GM21526 (cell line): ENCODE measurements around the gene KRT1.

ENCODE experiments used
- ATAC-seq: cut with Tn5 transposase; IDR thresholded peaks from one replicate; pipeline ENCODE4 v1.9.1; 2021; ENCODE audit warnings: moderate library complexity; ENCODE audit not compliant: unreplicated experiment, low FRiP score

KRT1 gene

DNA sequence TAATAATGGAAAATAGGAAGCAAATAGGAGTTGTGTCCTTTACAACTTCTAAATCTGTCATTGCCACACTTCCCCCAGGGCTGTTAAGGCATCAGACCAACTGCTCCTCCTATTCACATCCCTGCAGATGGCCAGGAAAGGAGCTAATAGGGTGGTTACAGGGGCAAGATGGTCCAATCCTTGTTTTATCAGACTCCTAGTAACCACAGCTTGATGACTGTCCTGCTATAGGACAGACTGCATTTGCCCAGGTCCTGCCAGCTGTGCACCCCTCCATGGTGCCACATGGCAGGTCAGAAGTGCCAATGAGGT is 17.3 kb downstream of the KRT1 start:
- ATAC-seq = no peak

DNA sequence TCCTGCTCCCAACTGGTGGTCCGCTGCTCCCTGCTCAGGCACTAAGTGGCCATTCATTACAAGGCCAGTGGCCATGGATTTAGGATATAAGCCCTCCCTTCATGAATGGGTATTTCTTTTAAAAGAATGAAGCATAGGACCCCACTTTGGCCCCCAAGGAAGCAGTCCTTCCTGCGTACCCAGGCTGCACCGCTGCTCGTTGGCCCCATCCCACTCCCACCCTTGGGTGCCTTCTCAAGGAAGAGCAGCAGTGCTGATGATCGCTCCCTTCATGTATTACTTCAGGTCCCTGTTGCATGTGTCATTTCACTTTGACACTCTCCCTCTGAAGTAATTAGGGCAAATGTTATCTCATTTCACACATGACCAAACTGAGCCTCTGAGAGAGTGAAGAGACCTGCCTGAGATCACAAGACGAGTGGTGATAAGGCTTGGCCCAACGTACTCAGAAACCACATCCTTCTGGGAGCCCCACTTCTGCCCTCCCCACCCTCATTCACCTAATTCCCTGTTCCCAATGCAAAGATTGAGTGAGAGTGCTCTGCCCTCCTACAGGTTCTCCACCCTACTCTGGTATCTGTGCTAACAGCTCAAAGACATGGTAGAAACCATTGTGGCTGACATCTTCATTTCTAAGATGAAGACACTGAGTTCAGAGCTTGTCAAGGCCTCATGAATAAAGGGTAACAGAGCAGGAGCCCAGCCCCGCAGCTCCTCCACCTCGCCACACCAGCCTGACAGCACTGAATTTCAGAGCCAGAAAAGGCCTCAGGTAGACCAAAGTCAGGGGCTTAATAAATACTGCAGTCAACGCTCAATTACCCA is 17.9 kb downstream of the KRT1 start:
- ATAC-seq = no peak

DNA sequence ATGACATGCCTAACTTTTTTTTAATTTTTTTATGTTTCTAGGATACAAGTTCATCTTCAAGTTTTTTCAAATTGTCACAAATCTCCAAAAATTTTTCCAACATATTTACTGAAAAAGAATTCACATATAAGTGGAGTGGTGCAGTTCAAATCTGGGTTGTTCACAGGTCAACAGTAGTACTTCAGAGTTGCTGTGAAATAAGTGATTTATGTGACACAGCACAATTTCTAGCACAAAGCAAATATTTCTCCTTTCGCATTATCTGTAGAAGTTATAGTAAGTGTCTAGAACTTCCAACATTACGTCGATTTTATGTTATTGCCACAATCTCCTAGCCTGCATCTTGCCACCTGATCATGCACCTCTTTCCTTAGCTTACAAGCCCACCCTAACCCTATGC is 18.5 kb downstream of the KRT1 start:
- no peak for ATAC-seq

DNA sequence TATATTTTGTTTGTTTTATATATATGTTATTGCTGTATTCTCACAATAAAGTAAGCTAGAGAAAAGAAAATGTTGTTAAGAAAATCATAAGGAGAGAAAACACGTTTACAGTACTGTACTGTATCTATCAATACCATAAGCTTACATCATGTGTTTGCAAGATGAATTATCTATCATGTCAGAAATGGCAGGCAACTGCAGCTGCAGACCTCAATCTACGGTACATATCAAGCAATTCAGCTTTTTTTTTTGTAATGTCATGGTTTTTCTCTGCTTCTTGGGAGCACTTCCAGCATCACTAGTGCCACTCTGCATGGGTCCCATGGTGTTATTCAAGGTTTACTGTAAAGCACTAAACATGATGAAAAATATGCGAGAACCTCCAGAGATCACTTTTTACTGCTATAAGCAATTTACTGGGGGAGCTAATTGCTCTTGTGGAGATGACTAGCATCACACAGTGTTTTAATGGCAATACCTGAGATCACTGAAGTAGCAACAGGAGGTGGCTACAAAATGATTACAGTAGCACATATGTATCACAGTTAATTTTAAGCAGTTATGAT is 19.2 kb downstream of the KRT1 start:
- no peak for ATAC-seq

DNA sequence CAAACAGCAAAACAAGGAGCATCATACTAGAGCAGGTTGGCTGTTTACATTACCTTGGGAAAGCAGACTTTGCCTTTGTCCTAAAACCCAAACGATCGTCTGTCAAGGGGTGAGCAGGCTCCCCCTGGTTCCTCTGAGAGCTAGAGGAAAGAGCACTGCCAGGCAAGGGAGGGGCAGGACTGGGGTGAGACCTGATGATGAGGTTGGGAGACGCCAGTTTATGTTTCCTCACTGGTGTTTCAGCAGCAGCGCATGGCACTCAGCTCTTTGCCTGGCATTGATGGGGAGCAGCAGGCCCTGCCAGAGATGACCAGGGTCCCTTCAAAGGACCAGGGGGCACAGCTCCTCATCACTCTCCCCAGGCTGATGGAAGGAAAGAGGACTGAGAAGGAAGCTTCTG is 20.3 kb downstream of the KRT1 start:
- no peak for ATAC-seq

DNA sequence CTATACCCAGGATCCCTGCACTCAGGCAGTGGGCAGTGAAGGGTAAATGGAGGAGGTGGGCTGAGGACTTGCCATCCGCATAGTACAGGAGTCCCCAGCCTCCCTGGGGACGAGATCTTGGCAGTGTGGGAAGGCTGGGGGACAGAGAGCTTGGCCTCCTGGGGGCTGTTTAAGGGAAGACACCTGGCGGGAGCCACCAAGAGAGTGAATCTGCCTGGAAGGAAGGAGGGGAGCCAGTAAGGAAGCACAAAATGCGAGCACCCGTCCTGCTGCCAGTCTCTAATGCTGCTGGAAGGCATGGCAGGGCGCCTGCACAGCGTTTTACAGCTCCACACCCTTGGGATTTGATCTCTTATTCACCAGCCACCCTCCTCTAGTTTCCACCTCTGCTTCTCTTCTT is 20.8 kb downstream of the KRT1 start:
- no peak for ATAC-seq

DNA sequence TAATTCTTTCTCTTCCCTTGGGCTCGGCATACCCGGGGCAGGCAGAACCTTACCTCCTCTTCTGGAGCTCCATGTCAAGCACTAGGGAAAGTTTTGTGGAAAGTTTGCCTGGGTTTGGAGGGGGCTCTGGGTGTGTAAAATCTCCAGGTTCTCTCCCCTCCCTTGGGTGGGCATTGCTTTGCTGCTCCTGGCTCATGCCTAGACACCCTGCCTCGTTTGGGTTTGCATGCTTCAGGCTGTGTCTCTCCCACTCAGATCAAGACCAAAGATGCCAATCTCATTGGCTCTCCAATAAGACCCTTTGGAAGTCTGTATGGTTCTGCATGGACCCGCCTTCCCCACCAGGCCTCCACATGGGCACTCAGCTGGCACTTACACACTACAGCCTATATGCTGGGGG is 22.0 kb downstream of the KRT1 start:
- no peak for ATAC-seq

DNA sequence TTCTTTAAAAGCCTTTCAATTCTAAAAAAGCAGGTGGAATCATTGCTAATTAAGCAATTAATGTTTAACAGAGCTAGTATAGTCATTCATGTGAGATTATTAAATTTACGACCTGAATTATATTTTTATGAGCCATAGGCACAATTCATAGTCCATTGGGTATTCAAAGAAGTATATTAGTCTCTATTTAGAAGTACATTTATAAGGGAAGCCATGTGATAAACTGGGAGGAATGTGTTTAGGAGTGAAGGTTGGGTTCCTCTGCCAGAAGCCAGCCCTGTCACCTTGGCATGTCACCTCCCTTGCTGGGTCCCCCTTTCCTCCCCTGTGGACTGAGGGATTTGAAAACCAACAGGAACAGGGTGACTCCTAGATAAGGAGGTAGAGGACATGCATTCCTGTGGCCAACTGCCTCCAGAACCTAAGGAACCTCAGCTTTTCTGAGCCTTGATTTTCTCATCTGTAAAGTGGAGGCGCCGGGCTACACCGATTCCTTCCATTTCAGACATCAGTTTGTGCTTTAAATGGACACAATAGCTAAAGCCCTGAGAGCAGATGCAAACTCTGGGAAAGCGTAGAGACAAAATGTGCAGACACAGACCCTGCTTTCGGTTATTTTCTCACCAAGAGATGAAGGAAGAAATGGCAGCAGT is 22.8 kb downstream of the KRT1 start:
- ATAC-seq = no peak

DNA sequence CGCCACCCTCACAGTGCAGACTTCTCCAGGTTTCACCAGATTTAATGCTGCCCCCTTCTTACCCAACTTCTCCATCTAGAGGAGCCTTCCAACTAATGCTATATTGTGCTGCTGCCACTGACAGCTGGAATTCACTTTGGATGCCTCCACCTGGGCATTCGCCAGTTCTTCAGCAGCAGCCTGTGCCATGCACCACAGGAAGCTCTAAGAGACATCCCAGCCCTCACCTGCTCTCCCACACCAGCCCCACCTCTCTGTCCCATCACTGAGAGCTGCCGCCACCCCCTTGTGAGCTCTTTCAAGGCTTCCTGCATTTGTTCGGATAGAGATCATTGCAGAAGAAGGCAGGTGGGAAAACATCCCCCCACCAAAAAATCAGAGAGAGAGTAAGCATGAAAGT is 23.6 kb downstream of the KRT1 start:
- no peak for ATAC-seq

DNA sequence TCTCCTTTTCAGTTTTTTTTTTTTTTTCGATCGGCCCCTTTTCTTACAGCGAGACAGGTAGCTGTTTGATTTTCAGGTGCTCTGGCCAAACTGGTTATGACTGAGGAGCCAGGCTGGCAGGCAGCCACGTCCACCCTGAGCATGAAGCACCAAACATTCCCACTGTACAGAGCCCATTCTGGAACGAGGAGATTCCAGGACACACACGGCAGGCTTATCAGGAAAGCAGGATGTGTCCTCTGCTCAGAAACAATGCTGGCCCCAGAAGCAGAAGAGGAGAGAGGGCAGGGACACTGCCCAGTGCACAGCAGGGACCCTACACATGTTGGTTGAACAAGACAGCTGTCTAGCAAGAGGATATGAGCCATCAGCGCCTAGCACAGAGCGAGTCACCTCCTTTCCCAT is 24.5 kb downstream of the KRT1 start:
- ATAC-seq = no peak

DNA sequence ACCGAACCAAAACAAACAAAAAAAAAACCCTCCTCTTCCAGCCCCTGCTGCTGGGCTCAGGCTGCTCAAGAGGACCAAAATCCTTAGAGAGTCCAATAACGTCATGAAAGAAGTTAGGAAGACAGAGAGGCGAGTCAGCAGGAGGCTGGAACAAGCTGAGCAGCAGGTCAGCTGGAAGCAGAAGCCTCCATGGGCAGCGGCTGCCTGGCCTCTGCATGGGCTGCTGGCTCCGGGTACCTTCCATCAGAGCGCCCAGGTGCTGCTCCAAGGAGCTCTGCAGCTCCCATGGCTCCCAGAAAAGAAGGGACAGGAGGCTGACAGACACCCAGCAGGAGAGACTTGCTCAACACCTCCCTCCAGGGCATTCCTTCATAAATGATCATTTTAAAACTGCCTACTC is 25.0 kb downstream of the KRT1 start:
- no peak for ATAC-seq

DNA sequence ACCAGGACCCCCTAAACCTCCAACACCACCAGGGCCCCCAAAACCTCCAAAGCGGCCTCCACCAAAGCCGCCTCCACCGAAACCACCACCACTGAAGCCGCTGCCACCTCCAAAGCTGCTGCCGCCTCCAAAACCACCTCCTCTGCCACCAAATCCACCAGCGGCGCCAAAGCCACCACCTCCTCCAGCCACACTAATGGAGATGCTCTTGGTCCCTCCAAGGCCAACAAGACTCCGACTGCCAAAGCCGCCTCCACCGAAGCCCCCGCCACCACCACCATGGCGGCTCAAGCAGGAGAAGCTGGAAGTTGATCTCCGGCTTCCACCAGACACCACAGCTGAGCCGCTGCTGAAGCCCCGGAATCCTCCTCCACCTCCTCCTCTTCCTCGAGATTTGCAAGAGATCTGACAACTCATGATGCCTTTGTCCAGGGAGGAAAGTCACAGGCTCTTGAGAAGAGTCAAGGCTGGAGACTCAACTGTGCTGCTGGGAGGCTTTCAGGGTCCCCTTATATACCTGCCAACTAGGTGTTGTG is 28.4 kb downstream of the KRT1 start, which contains the start of gene KRT2:
Gene KRT2, minus strand, starts transcription at position 486 of the 536 bp plus-strand sequence. Its CDS starts 69 bp downstream, at position 417.
- no peak for ATAC-seq

DNA sequence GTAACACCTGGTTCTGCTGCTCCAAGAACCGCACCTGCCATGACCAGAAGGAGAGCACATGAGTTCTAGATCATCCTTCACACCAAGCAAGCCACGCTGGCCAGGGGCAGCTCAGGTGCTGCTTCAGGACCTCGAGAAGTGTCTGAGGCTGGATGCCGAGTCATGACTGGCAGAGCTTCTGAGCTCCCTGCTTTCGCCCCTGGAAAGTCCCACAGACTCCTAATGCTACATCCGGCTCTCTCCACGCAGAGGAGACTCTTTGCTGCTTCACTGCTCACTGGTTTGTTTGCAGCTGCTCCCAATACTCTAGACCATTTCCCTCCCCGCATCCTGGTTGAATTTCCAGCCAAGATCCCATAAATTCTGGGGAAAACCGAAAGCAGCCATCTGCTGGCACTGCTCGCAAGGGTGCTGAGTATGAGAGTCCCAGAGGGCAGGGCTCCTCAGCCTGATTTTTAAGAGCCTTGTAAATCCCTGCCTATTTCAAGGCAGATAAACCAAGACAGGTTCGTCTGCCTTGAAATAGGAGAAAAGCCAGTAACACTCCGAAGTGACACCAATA is 29.6 kb downstream of the KRT1 start:
- ATAC-seq = no peak

DNA sequence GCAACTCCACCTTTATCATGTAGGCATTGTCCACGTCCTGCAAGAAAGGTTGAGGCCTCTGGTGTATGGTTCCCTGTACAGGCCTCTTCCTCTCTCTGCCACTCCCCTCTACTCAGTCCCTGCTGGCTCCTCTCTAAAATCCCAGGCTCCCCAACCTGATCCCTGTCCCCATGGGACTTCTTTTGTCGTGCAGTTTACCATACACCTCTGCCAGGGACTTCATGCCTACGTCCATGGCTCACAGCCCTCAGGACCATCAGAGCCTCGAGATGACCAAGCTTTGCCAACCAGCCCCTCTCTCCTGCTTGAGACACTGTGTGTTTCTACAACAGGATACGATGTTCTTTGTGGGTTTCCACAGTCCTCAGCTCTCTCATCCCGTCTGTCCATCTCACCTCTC is 31.1 kb downstream of the KRT1 start:
- no peak for ATAC-seq

DNA sequence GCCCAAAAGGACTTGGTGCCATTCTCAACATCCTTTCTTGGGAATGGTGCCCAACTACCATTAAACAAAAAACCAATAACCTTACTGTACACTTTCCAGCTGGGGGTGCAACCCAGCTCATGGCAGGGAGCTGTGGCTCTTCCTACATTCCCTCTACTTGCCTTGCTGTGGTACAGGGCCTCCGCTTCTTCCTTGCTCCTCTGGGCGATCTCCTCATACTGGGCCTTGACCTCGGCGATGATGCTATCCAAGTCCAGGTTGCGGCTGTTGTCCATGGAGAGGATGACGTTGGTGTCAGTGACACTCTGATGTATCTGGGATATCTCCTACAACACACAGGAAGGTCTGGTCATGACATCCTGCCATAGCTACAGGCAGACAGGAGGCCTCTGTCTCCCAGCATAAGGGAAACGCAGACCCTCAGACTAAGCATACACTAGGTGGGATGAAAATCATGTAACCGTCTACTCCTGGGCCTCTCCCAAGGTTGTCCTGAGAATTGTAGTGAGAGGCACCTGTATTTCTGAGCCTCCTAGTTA is 32.1 kb downstream of the KRT1 start:
- no peak for ATAC-seq

DNA sequence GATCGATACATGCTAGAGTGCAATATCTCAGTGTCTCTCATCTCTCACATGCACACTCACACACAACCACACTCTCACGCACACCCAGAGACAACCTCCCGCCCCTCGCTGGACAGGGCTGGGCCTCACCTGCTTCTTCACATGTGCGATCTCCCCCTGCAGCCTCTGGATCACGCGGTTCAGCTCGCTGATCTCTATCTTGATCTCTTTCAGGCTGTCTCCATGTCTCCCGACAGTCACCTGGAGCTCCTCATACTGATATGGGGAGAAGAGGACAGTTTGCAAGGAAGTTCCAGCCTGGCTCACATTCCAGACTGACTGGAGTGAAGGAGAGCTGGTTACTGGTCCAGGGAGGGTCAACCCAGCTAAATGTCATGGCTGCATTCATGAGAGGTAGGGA is 32.6 kb downstream of the KRT1 start:
- ATAC-seq = no peak

DNA sequence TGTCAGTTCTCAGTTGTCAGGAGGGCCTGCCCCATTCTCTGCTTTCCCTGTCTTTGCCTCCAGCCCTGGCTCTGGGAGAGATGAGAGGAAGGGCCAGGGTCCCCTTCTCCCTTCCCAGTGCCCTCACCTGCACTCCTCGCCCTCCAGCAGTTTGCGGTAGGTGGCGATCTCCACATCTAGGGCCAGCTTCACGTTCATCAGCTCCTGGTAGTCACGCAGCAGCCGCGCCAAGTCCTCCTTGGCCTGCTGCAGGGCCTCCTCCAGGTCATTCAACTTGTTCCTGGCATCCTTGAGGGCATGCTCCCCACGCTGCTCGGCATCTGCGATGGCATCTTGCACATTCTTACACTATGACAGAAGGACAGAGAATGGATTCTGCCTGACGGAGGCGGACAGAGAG is 33.6 kb downstream of the KRT1 start:
- ATAC-seq = no peak

DNA sequence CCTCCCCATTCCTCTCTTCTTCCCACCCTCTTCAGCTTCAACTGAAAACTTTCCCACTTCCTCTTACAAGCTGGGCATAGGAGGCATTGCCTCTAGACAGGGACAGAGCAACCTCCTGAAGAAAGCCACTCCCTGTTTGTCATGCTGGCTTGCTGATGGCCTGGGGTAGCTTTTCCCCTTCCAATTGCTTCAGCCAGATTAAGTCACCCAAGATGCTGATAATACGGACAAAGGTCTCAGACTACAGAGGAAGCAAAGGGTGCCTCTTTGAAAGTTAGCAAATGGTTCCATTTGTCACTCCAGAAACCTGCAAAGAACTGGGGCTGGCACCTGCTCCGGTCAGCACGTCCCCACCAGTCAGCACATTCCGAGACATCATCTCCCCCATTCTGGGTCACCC is 34.2 kb downstream of the KRT1 start:
- no peak for ATAC-seq

DNA sequence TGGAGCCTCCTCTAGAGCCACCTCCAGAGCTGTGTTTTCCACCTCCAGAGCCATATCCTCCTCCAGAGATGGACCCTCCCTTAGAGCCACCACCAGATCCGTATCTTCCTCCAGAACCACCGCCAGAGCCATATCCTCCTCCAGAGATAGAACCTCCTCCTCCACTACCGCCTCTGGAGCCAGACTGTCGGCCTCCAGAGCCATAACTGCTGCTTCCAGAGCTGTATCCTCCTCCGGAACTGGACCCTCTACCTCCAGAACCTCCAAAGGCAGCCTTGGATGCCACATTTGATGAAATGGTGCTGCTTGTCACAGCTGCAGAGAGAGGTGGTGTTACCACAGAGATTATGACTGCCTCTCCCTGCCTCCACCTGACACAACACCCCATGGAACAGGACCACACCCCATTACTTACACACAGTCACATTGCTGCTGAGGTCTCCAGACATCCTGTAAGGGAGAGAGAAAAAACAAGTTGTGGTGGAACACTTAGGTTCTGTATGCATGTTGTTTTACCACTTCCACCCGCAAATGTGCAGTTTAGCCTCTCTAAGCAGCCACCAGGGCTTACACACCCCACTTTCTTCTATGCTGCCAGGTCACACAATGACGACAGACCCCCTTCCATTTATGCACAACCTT is 35.0 kb downstream of the KRT1 start:
- ATAC-seq = no peak

DNA sequence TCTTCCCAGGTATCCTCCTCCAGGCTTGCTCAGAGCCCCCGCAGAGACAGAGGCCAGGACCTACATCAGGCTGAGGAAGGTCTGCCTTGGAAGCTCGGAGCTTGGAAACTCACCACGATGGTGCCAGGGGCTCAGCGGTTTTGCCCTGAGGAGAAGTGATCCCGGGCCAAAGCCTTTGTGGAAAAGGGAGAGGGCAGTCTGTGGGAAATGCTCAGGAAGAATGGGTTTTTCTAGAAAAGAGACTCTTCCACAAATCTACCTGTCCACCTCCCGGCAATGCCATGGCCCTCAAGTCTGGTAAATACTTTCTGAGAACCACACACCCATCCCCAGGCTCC is 36.2 kb downstream of the KRT1 start:
- no peak for ATAC-seq
